ENCODE data around the gene TMEM207. TPM values are rescaled to one million over a fixed set of nuclear protein-coding genes. Genes with fewer than 3 reads are reported as not detected.

Gene TMEM207
- total RNA-seq, 1 donor from 2014 or later = not detected

- H2AFZ ChIP-seq (ENCODE audit: low read depth, low read length) = no peak overlapping the region
- H3K36me3 Mint-ChIP-seq (ENCODE audit: low read depth, unreplicated experiment) = no peaks in the 10 kb centered on the region
Measured at GRCh38 chr3:190404715-190405114, 45.0 kb downstream of the TMEM207 start.

GRCh38 chr3:190401963-190402362 lies 47.7 kb downstream of the TMEM207 start:
- Mint-ChIP-seq H3K27ac (ENCODE audit: unreplicated experiment) (no peak overlapping the region), H3K27me3 (ENCODE audit: low read depth, unreplicated experiment) (no peaks in the 10 kb centered on the region), H3K9me3 (ENCODE audit: unreplicated experiment) (no peaks in the 10 kb centered on the region), H3K36me3 (ENCODE audit: low read depth, unreplicated experiment) (no peaks in the 10 kb centered on the region), H3K4me1 (ENCODE audit: low read depth, unreplicated experiment) (peaks cover 4% of the 10 kb centered on the region), H3K4me3 (ENCODE audit: unreplicated experiment) (no peak overlapping the region)
- Histone ChIP-seq H3K9me3 (ENCODE audit: insufficient read depth, low read depth, low read length) (no peaks in the 10 kb centered on the region), H3K4me3 (ENCODE audit: insufficient read depth, low read depth, low read length) (no peak overlapping the region), H3K4me2 (ENCODE audit: low read length) (no peak overlapping the region), H4K20me1 (ENCODE audit: insufficient read depth, low read length) (no peaks in the 10 kb centered on the region), H3K36me3 (ENCODE audit: insufficient read depth, low read length) (no peaks in the 10 kb centered on the region), H3K27me3 (ENCODE audit: insufficient read depth, low read length) (no peaks in the 10 kb centered on the region), H3K27ac (ENCODE audit: low read depth, low read length) (no peak overlapping the region), H3K4me1 (ENCODE audit: insufficient read depth, low read length) (no peaks in the 10 kb centered on the region), H3K79me2 (ENCODE audit: insufficient read depth, low read length) (no peaks in the 10 kb centered on the region), H3K9ac (ENCODE audit: low read length) (no peak overlapping the region), H2AFZ (ENCODE audit: low read depth, low read length) (peak overlapping the region; percentile 51)
- no peak for TF ChIP-seq EZH2 (IDR thresholded peaks at IDR 0.05; ENCODE audit: insufficient read depth, low read length)
- TF ChIP-seq CTCF (IDR thresholded peaks at IDR 0.05; ENCODE audit: insufficient read depth, low read depth, low read length) = no peak
- FAIRE-seq (no peak), DNase-seq (ENCODE audit: low read depth) (no peak)

More at GRCh38 chr3:190404715-190405114, 45.0 kb downstream of the TMEM207 start:
- H3K4me3 ChIP-seq (ENCODE audit: insufficient read depth, low read depth, low read length) = no peak overlapping the region
- no peak overlapping the region for H3K9ac ChIP-seq (ENCODE audit: low read length)
- no peaks in the 10 kb centered on the region for H3K9me3 ChIP-seq (ENCODE audit: insufficient read depth, low read depth, low read length)
- H3K27me3 ChIP-seq (ENCODE audit: insufficient read depth, low read length) = no peaks in the 10 kb centered on the region
- Mint-ChIP-seq H3K4me3 (ENCODE audit: unreplicated experiment) (no peak overlapping the region), H3K27me3 (ENCODE audit: low read depth, unreplicated experiment) (no peaks in the 10 kb centered on the region), H3K4me1 (ENCODE audit: low read depth, unreplicated experiment) (peaks cover 4% of the 10 kb centered on the region), H3K9me3 (ENCODE audit: unreplicated experiment) (no peaks in the 10 kb centered on the region), H3K27ac (ENCODE audit: unreplicated experiment) (no peak overlapping the region)
- no peaks in the 10 kb centered on the region for H3K36me3 ChIP-seq (ENCODE audit: insufficient read depth, low read length)
- no peak overlapping the region for H3K27ac ChIP-seq (ENCODE audit: low read depth, low read length)
- H3K4me2 ChIP-seq (ENCODE audit: low read length) = no peak overlapping the region
- TF ChIP-seq EZH2 (IDR thresholded peaks at IDR 0.05; ENCODE audit: insufficient read depth, low read length) (no peak), CTCF (IDR thresholded peaks at IDR 0.05; ENCODE audit: insufficient read depth, low read depth, low read length) (no peak)
- FAIRE-seq (no peak), DNase-seq (ENCODE audit: low read depth) (no peak)
- H3K79me2 ChIP-seq (ENCODE audit: insufficient read depth, low read length) = no peaks in the 10 kb centered on the region
- H4K20me1 ChIP-seq (ENCODE audit: insufficient read depth, low read length) = no peaks in the 10 kb centered on the region
- no peaks in the 10 kb centered on the region for H3K4me1 ChIP-seq (ENCODE audit: insufficient read depth, low read length)

- H3K36me3 ChIP-seq (ENCODE audit: insufficient read depth, low read length) = no peaks in the 10 kb centered on the region
- no peaks in the 10 kb centered on the region for H3K9me3 Mint-ChIP-seq (ENCODE audit: unreplicated experiment)
- H3K27ac ChIP-seq (ENCODE audit: low read depth, low read length) = no peak overlapping the region
- no peaks in the 10 kb centered on the region for H3K4me1 ChIP-seq (ENCODE audit: insufficient read depth, low read length)
- H2AFZ ChIP-seq (ENCODE audit: low read depth, low read length) = no peak overlapping the region
- DNase-seq (ENCODE audit: low read depth) (no peak), FAIRE-seq (peak; percentile 47)
- H3K79me2 ChIP-seq (ENCODE audit: insufficient read depth, low read length) = no peaks in the 10 kb centered on the region
- H3K4me3 Mint-ChIP-seq (ENCODE audit: unreplicated experiment) = no peak overlapping the region
- H3K36me3 Mint-ChIP-seq (ENCODE audit: low read depth, unreplicated experiment) = no peaks in the 10 kb centered on the region
- no peak overlapping the region for H3K4me3 ChIP-seq (ENCODE audit: insufficient read depth, low read depth, low read length)
- no peak overlapping the region for H3K9ac ChIP-seq (ENCODE audit: low read length)
- no peak overlapping the region for H3K4me2 ChIP-seq (ENCODE audit: low read length)
- H3K27ac Mint-ChIP-seq (ENCODE audit: unreplicated experiment) = no peak overlapping the region
- H3K4me1 Mint-ChIP-seq (ENCODE audit: low read depth, unreplicated experiment) = peaks cover 4% of the 10 kb centered on the region
- no peaks in the 10 kb centered on the region for H3K27me3 ChIP-seq (ENCODE audit: insufficient read depth, low read length)
- no peaks in the 10 kb centered on the region for H3K9me3 ChIP-seq (ENCODE audit: insufficient read depth, low read depth, low read length)
- no peaks in the 10 kb centered on the region for H4K20me1 ChIP-seq (ENCODE audit: insufficient read depth, low read length)
- H3K27me3 Mint-ChIP-seq (ENCODE audit: low read depth, unreplicated experiment) = no peaks in the 10 kb centered on the region
- TF ChIP-seq CTCF (IDR thresholded peaks at IDR 0.05; ENCODE audit: insufficient read depth, low read depth, low read length) (no peak), EZH2 (IDR thresholded peaks at IDR 0.05; ENCODE audit: insufficient read depth, low read length) (no peak)
Measured at GRCh38 chr3:190399677-190400076, 50.0 kb downstream of the TMEM207 start.

Data from astrocyte (in vitro differentiated cells and primary cell).